GM12878 (cell line): ENCODE data around the gene AKAP5. TPM values are rescaled to one million over a fixed set of nuclear protein-coding genes. Genes with fewer than 3 reads are reported as not detected.

Experiments used
- ATAC-seq: fragments of 200-7000 bp; cut with Tn5 transposase; 3 replicates; pipeline ENCODE4 v1.9.1; 2020; ENCODE audit warnings: mild to moderate bottlenecking, moderate library complexity
- BruUV-seq: library from RNA; stranded (reverse); fragments of 400-500 nt; replicated peaks from 2 replicates; lab custom pipeline; 2021; lab: Mats Ljungman, UMichigan
- CTCF ChIA-PET: fragments of 300-600 bp; sonication (Branson Sonifier 250); formaldehyde crosslinking; extraction: SDS; loops from one replicate; lab custom pipeline; 2021; ENCODE audit warnings: inconsistent platforms; lab: Yijun Ruan, JAX
- POLR2A ChIA-PET: fragments of 350-600 bp; formaldehyde crosslinking; extraction: SDS; loops from one replicate; lab custom pipeline; 2021; ENCODE audit warnings: inconsistent platforms; lab: Charles Lee
- RAD21 ChIA-PET: fragments of 300-600 bp; sonication (Branson Sonifier 250); formaldehyde crosslinking; loops from one replicate; lab custom pipeline; 2023; ENCODE audit warnings: antibody characterized with exemption; ENCODE audit not compliant: unreplicated experiment; lab: Charles Lee
- SMC1A ChIA-PET: fragments of 300-600 bp; sonication (Branson Sonifier 250); formaldehyde crosslinking; loops from one replicate; lab custom pipeline; 2023; ENCODE audit not compliant: unreplicated experiment, uncharacterized antibody; lab: Charles Lee
- DNase-seq: peaks from one replicate; pipeline ENCODE4 v3.0.0-alpha.2; 2011; ENCODE audit warnings: low read depth, low spot score
- FAIRE-seq: peaks from 3 replicates; lab custom pipeline; 2011; peaks lifted over from hg19 to GRCh38; lab: Jason Lieb, UNC
- H2AFZ ChIP-seq: 2 replicates; pipeline ENCODE4 v1.6.0; 2011; ENCODE audit warnings: low read depth, low read length, control low read depth; ENCODE audit not compliant: control insufficient read depth
- H3K27ac ChIP-seq: 2 replicates; pipeline ENCODE4 v1.5.1; 2011; ENCODE audit warnings: control low read depth; ENCODE audit not compliant: control insufficient read depth, insufficient read depth
- H3K27me3 ChIP-seq, 2 experiments: replicated peaks in 1 of 2; 2 replicates each; pipeline versions ENCODE4 v1.6.0 to v1.6.1; 2011; ENCODE audit warnings: low read length in 1 of 2; ENCODE audit not compliant: control insufficient read depth in 2 of 2, insufficient read depth in 2 of 2
- H3K36me3 ChIP-seq, 2 experiments: 2 replicates each; pipeline ENCODE4 v1.5.1; 2011; ENCODE audit warnings: low read length in 1 of 2; ENCODE audit not compliant: control insufficient read depth in 2 of 2, insufficient read depth in 2 of 2
- H3K4me1 ChIP-seq: 2 replicates; pipeline ENCODE4 v1.6.1; 2011; ENCODE audit warnings: mild to moderate bottlenecking, low read length, moderate library complexity, mixed read lengths; ENCODE audit not compliant: control insufficient read depth, insufficient read depth
- H3K4me2 ChIP-seq: 2 replicates; pipeline ENCODE4 v1.6.0; 2011; ENCODE audit warnings: control low read depth; ENCODE audit not compliant: control insufficient read depth, insufficient read depth
- H3K4me3 ChIP-seq: fragments of 200-600 bp; sonication (generic); 2 replicates; pipeline ENCODE4 v1.5.1; 2016
- H3K79me2 ChIP-seq: 2 replicates; pipeline ENCODE4 v1.6.0; 2011; ENCODE audit warnings: low read length; ENCODE audit not compliant: control insufficient read depth, insufficient read depth
- H3K9ac ChIP-seq: 2 replicates; pipeline ENCODE4 v1.8.0; 2011; ENCODE audit warnings: low read length, control low read depth, mixed read lengths; ENCODE audit not compliant: control insufficient read depth, insufficient read depth
- H3K9me3 ChIP-seq: replicated peaks from 3 replicates; pipeline ENCODE4 v1.5.1; 2011; ENCODE audit warnings: mild to moderate bottlenecking, low read length; ENCODE audit not compliant: control insufficient read depth, insufficient read depth
- H4K20me1 ChIP-seq: 2 replicates; pipeline ENCODE4 v1.6.0; 2011; ENCODE audit not compliant: control insufficient read depth, insufficient read depth
- CBX3 ChIP-seq: fragments of 200-600 bp; sonication (generic); IDR thresholded peaks from 2 replicates; pipeline ENCODE4 v1.6.1; 2016; ENCODE audit warnings: low read depth, borderline replicate concordance
- GABPA ChIP-seq: IDR thresholded peaks from 2 replicates; pipeline ENCODE4 v1.6.1; 2014; ENCODE audit warnings: antibody characterized with exemption, low read depth, mild to moderate bottlenecking, inconsistent platforms
- HDGF ChIP-seq: fragments of 450-650 bp; IDR thresholded peaks from 2 replicates; pipeline ENCODE4 v1.6.1; 2016; ENCODE audit warnings: antibody characterized with exemption
- JUNB ChIP-seq: IDR thresholded peaks from 2 replicates; pipeline ENCODE4 v1.6.1; 2016; ENCODE audit warnings: antibody characterized with exemption, mild to moderate bottlenecking
- KAT2A ChIP-seq: conservative IDR thresholded peaks from 2 replicates; pipeline ENCODE4 v1.6.1; 2011; ENCODE audit warnings: low read depth, low read length; ENCODE audit not compliant: control insufficient read depth
- KDM1A ChIP-seq: fragments of 200-600 bp; sonication (generic); IDR thresholded peaks from 2 replicates; pipeline ENCODE4 v1.6.1; 2016; ENCODE audit warnings: borderline replicate concordance
- MYB ChIP-seq: fragments of 150-350 bp; IDR thresholded peaks from 2 replicates; pipeline ENCODE4 v1.6.1; 2014; ENCODE audit warnings: mild to moderate bottlenecking, low read depth, low read length, borderline replicate concordance
- NR2F1 ChIP-seq: fragments of 450-650 bp; conservative IDR thresholded peaks from 2 replicates; pipeline ENCODE4 v1.6.1; 2017; ENCODE audit warnings: mild to moderate bottlenecking
- PML ChIP-seq: IDR thresholded peaks from 2 replicates; pipeline ENCODE4 v1.6.1; 2012; ENCODE audit warnings: low read length, inconsistent platforms
- RAD21 ChIP-seq: IDR thresholded peaks from 2 replicates; pipeline ENCODE4 v1.6.1; 2011; ENCODE audit warnings: mild to moderate bottlenecking, low read depth, low read length, moderate library complexity; ENCODE audit not compliant: insufficient read depth
- TBL1XR1 ChIP-seq: IDR thresholded peaks from 2 replicates; pipeline ENCODE4 v1.6.1; 2012; ENCODE audit warnings: low read depth, low read length, improper control_type of control experiment
- TCF12 ChIP-seq: IDR thresholded peaks from 2 replicates; pipeline ENCODE4 v1.6.1; 2011; ENCODE audit warnings: low read depth, mild to moderate bottlenecking, low read length
- ZBED1 ChIP-seq: IDR thresholded peaks from 2 replicates; pipeline ENCODE4 v1.6.1; 2016; ENCODE audit warnings: borderline replicate concordance
- ZNF274 ChIP-seq: IDR thresholded peaks from one replicate; pipeline ENCODE4 v1.8.0; 2011; ENCODE audit not compliant: insufficient read length, insufficient read depth
- ZSCAN29 ChIP-seq: fragments of 450-650 bp; IDR thresholded peaks from 2 replicates; pipeline ENCODE4 v1.6.1; 2017; ENCODE audit warnings: mild to moderate bottlenecking, moderate library complexity
- WGBS: methylation state at CpG from one replicate; pipeline ENCODE4 v1.1.6; 2016; ENCODE audit warnings: low lambda C conversion rate; ENCODE audit not compliant: insufficient replicate concordance, insufficient coverage; ENCODE audit errors: missing lambda C conversion rate; 5-methylcytosine and 5-hydroxymethylcytosine counted together
- in situ Hi-C: fragments of 300-500 bp; cut with MboI; formaldehyde crosslinking; loops from 9 replicates; pipeline ENCODE4 v1.14.3; 2018; ENCODE audit warnings: mixed read lengths
- intact Hi-C: fragments of 100-400 bp; cut with micrococcal nuclease; formaldehyde crosslinking; loops from one replicate; pipeline ENCODE4 v1.14.2; 2022; ENCODE audit not compliant: unreplicated experiment
- polyA plus RNA-seq, 11 experiments: library from polyadenylated mRNA; depleted of rRNA in 4 of 11; unstranded in 6 of 11; stranded (reverse) in 5 of 11; fragments of >200 nt; fragmentation: Nextera tagmentation in 4 of 11; fragmentation: Illumina TruSeq in 1 of 11; extraction: Ambion mirVana in 4 of 11; extraction: Trizol in 1 of 11; gene quantifications; 1 replicate in 1 of 11; 2 replicates in 10 of 11; pipeline versions ENCODE4 v1.2.1 to v1.2.3, GENCODE V29; 2011 to 2016; ENCODE audit warnings: inconsistent platforms in 2 of 11, missing spikeins in 2 of 11, low read depth in 1 of 11
- total RNA-seq, 4 experiments: library from RNA; depleted of rRNA in 3 of 4; stranded (reverse); fragments of >200 nt in 3 of 4; fragmentation: Illumina TruSeq in 1 of 4; extraction: Trizol in 1 of 4; gene quantifications; 2 replicates each; pipeline versions ENCODE4 v1.2.1 to v1.2.3, GENCODE V29; 2013 to 2021
- TF ChIP-seq, protein P1 (sequence below): fragments of 450-650 bp; IDR thresholded peaks from 2 replicates; pipeline ENCODE4 v1.6.1; 2016; ENCODE audit warnings: mild to moderate bottlenecking, moderate library complexity, borderline replicate concordance
- TF ChIP-seq, protein P2 (sequence below): fragments of 450-650 bp; IDR thresholded peaks from 2 replicates; pipeline ENCODE4 v1.6.1; 2017; ENCODE audit warnings: mild to moderate bottlenecking, low read depth, inconsistent platforms; ENCODE audit not compliant: poor library complexity, severe bottlenecking
- TF ChIP-seq, protein P3 (sequence below): fragments of 450-650 bp; IDR thresholded peaks from 2 replicates; pipeline ENCODE4 v1.6.1; 2014; ENCODE audit warnings: mild to moderate bottlenecking

The AKAP5 gene
- total and polyA plus RNA-seq, 10 of the 15 experiments (the other 5 are each of a cell fraction or from before 2014, with no cell fraction given): 0.45 to 5.1 (median 1.7) TPM

DNA sequence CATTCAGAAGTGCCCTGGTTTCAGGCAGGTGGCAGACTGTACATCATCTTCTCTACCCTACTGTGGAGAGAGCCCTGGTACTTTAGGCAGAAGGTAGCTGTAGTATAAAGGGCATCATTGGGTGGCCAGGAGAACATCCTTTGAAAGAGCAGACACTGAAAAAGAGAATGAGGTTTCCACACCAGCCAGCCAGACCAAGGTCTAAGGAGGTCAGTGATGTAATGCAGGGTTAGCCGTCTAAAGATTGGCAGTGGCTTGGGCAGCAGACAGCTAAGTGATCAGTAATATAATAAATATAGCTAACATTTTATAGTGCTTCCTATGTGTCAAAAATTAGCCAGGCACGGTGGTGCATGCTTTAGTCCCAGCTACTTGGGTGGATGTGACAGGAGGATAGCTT, 26.3 kb downstream of the AKAP5 start:
- DNase-seq: no peak
- intact Hi-C loops: no loop called here
- ChIA-PET SMC1A (interaction anchor here (1.2 to 3.2 kb wide), 8 partner anchors 10 to 148 kb away, joined by 3 to 10 read pairs (median 4); partner anchors contain the start of gene MTHFD1), RAD21 (interaction anchor here (0.8 to 1.7 kb wide), 3 partner anchors 18 to 148 kb away, joined by 3 read pairs; no protein-coding TSS in a partner anchor), CTCF (interaction anchor here (0.9 to 10.2 kb wide), 3 partner anchors 17 to 62 kb away, joined by 4 to 72 read pairs (median 14); no protein-coding TSS in a partner anchor), POLR2A (interaction anchor here (0.6 to 1.6 kb wide), 4 partner anchors 9 to 613 kb away, joined by 4 to 7 read pairs (median 6); partner anchors contain the start of gene ZBTB25)
- Histone ChIP-seq H3K9ac (no peak overlapping the region), H3K4me3 (no peak overlapping the region), H3K36me3 (peaks cover 4 to 25% of the 10 kb centered on the region in 2 experiments; a peak in 2 of 4 replicates), H3K4me1 (no peaks in the 10 kb centered on the region), H3K79me2 (peaks cover 15% of the 10 kb centered on the region), H2AFZ (no peak overlapping the region), H3K27me3 (no peaks in the 10 kb centered on the region), H3K4me2 (no peak overlapping the region), H4K20me1 (no peaks in the 10 kb centered on the region), H3K27ac (no peak overlapping the region), H3K9me3 (no peaks in the 10 kb centered on the region)
- FAIRE-seq: no peak
- in situ Hi-C loops: no loop called here
- no TSS peak for BruUV-seq
- no peak for ATAC-seq
- WGBS: 95% methylated on average over 2 of the region's 2 CpGs
- TF ChIP-seq KDM1A: no peak
- TF ChIP-seq ZBED1: no peak
- no peak for TF ChIP-seq CBX3
- TF ChIP-seq ZNF274: no peak
- TF ChIP-seq, protein P1, sequence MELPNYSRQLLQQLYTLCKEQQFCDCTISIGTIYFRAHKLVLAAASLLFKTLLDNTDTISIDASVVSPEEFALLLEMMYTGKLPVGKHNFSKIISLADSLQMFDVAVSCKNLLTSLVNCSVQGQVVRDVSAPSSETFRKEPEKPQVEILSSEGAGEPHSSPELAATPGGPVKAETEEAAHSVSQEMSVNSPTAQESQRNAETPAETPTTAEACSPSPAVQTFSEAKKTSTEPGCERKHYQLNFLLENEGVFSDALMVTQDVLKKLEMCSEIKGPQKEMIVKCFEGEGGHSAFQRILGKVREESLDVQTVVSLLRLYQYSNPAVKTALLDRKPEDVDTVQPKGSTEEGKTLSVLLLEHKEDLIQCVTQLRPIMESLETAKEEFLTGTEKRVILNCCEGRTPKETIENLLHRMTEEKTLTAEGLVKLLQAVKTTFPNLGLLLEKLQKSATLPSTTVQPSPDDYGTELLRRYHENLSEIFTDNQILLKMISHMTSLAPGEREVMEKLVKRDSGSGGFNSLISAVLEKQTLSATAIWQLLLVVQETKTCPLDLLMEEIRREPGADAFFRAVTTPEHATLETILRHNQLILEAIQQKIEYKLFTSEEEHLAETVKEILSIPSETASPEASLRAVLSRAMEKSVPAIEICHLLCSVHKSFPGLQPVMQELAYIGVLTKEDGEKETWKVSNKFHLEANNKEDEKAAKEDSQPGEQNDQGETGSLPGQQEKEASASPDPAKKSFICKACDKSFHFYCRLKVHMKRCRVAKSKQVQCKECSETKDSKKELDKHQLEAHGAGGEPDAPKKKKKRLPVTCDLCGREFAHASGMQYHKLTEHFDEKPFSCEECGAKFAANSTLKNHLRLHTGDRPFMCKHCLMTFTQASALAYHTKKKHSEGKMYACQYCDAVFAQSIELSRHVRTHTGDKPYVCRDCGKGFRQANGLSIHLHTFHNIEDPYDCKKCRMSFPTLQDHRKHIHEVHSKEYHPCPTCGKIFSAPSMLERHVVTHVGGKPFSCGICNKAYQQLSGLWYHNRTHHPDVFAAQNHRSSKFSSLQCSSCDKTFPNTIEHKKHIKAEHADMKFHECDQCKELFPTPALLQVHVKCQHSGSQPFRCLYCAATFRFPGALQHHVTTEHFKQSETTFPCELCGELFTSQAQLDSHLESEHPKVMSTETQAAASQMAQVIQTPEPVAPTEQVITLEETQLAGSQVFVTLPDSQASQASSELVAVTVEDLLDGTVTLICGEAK: no peak
- no peak for TF ChIP-seq GABPA
- no peak for TF ChIP-seq KAT2A
- TF ChIP-seq TCF12: no peak
- TF ChIP-seq TBL1XR1: no peak
- TF ChIP-seq RAD21: no peak
- TF ChIP-seq PML: no peak
- TF ChIP-seq MYB: no peak
- TF ChIP-seq, protein P2, sequence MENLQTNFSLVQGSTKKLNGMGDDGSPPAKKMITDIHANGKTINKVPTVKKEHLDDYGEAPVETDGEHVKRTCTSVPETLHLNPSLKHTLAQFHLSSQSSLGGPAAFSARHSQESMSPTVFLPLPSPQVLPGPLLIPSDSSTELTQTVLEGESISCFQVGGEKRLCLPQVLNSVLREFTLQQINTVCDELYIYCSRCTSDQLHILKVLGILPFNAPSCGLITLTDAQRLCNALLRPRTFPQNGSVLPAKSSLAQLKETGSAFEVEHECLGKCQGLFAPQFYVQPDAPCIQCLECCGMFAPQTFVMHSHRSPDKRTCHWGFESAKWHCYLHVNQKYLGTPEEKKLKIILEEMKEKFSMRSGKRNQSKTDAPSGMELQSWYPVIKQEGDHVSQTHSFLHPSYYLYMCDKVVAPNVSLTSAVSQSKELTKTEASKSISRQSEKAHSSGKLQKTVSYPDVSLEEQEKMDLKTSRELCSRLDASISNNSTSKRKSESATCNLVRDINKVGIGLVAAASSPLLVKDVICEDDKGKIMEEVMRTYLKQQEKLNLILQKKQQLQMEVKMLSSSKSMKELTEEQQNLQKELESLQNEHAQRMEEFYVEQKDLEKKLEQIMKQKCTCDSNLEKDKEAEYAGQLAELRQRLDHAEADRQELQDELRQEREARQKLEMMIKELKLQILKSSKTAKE: no peak
- no peak for TF ChIP-seq NR2F1
- no peak for TF ChIP-seq ZSCAN29
- TF ChIP-seq, protein P3, sequence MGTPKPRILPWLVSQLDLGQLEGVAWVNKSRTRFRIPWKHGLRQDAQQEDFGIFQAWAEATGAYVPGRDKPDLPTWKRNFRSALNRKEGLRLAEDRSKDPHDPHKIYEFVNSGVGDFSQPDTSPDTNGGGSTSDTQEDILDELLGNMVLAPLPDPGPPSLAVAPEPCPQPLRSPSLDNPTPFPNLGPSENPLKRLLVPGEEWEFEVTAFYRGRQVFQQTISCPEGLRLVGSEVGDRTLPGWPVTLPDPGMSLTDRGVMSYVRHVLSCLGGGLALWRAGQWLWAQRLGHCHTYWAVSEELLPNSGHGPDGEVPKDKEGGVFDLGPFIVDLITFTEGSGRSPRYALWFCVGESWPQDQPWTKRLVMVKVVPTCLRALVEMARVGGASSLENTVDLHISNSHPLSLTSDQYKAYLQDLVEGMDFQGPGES: no peak
- no peak for TF ChIP-seq JUNB
- TF ChIP-seq HDGF: no peak
